Mesenchymal stem cell (in vitro differentiated cells and primary cell): ENCODE data around the gene COQ8B.

Source experiments
- DNase-seq: peaks from one replicate; pipeline ENCODE4 v3.0.0-alpha.2; 2013
- H2AFZ ChIP-seq: one replicate; pipeline ENCODE4 v1.6.1; 2013; ENCODE audit warnings: low read depth, mild to moderate bottlenecking, control low read depth, inconsistent platforms, low read length, moderate library complexity
- H2AK5ac ChIP-seq: 2 replicates; pipeline ENCODE4 v1.6.1; 2013; ENCODE audit warnings: low read length, moderate library complexity, mild to moderate bottlenecking, inconsistent platforms; ENCODE audit not compliant: severe bottlenecking
- H2BK120ac ChIP-seq: one replicate; pipeline ENCODE4 v1.6.1; 2013; ENCODE audit warnings: low read depth, mild to moderate bottlenecking, inconsistent platforms, low read length, moderate library complexity
- H2BK12ac ChIP-seq, 2 experiments: one replicate each; pipeline ENCODE4 v1.6.1; 2013; ENCODE audit warnings: inconsistent platforms in 2 of 2, low read length in 2 of 2, mild to moderate bottlenecking in 2 of 2, moderate library complexity in 2 of 2, control low read depth in 1 of 2
- H2BK15ac ChIP-seq: one replicate; pipeline ENCODE4 v1.6.1; 2013; ENCODE audit warnings: mild to moderate bottlenecking, low read depth, inconsistent platforms; ENCODE audit not compliant: poor library complexity, severe bottlenecking
- H2BK5ac ChIP-seq: 2 replicates; pipeline ENCODE4 v1.6.1; 2013; ENCODE audit warnings: low read depth, mild to moderate bottlenecking, low read length, control low read depth, inconsistent platforms; ENCODE audit not compliant: poor library complexity, severe bottlenecking
- H3K14ac ChIP-seq, 2 experiments: one replicate each; pipeline ENCODE4 v1.6.1; 2013; ENCODE audit warnings: inconsistent platforms in 2 of 2, low read length in 2 of 2, control low read depth in 1 of 2, mild to moderate bottlenecking in 1 of 2, moderate library complexity in 1 of 2
- H3K18ac ChIP-seq, 2 experiments: one replicate each; pipeline ENCODE4 v1.6.1; 2013; ENCODE audit warnings: inconsistent platforms in 2 of 2, low read length in 2 of 2, control low read depth in 1 of 2, low read depth in 1 of 2, mild to moderate bottlenecking in 1 of 2
- H3K23ac ChIP-seq, 2 experiments: one replicate each; pipeline ENCODE4 v1.6.1; 2013; ENCODE audit warnings: inconsistent platforms in 2 of 2, low read length in 2 of 2, mild to moderate bottlenecking in 2 of 2, moderate library complexity in 2 of 2, control low read depth in 1 of 2
- H3K27ac ChIP-seq: 2 replicates; pipeline ENCODE4 v1.5.1; 2013; ENCODE audit warnings: mild to moderate bottlenecking, moderate library complexity, low read length, control low read depth, inconsistent platforms; ENCODE audit not compliant: poor library complexity, severe bottlenecking
- H3K27me3 ChIP-seq, 2 experiments: 2 replicates each; pipeline versions ENCODE4 v1.6.1 to v1.7.0; 2013; ENCODE audit warnings: low read length in 2 of 2, mild to moderate bottlenecking in 2 of 2, moderate library complexity in 2 of 2, control low read depth in 1 of 2, inconsistent platforms in 1 of 2; ENCODE audit not compliant: control insufficient read depth in 1 of 2, insufficient read depth in 1 of 2
- H3K36me3 ChIP-seq, 2 experiments: 2 replicates each; pipeline versions ENCODE4 v1.6.1 to v1.7.0; 2013; ENCODE audit warnings: low read length in 2 of 2, control low read depth in 1 of 2, inconsistent platforms in 1 of 2, low read depth in 1 of 2, mild to moderate bottlenecking in 1 of 2; ENCODE audit not compliant: insufficient read depth in 2 of 2, control insufficient read depth in 1 of 2
- H3K4ac ChIP-seq, 2 experiments: one replicate each; pipeline ENCODE4 v1.6.1; 2013; ENCODE audit warnings: inconsistent platforms in 2 of 2, low read length in 2 of 2, mild to moderate bottlenecking in 2 of 2, moderate library complexity in 2 of 2, control low read depth in 1 of 2, low read depth in 1 of 2
- H3K4me1 ChIP-seq: 2 replicates; pipeline ENCODE4 v1.6.1; 2013; ENCODE audit warnings: low read depth, low read length, control low read depth; ENCODE audit not compliant: control insufficient read depth, insufficient read depth
- H3K4me2 ChIP-seq: 2 replicates; pipeline ENCODE4 v1.6.1; 2013; ENCODE audit warnings: low read length, mild to moderate bottlenecking, inconsistent platforms; ENCODE audit not compliant: poor library complexity, severe bottlenecking
- H3K4me3 ChIP-seq, 2 experiments: 2 replicates each; pipeline versions ENCODE4 v1.5.1 to v1.7.0; 2013; ENCODE audit warnings: low read length in 2 of 2, mild to moderate bottlenecking in 2 of 2, control low read depth in 1 of 2, low read depth in 1 of 2; ENCODE audit not compliant: insufficient read depth in 1 of 2
- H3K79me1 ChIP-seq: replicated peaks from 2 replicates; pipeline ENCODE4 v1.6.1; 2013; ENCODE audit warnings: mild to moderate bottlenecking, control low read depth, low read length, inconsistent platforms; ENCODE audit not compliant: poor library complexity, severe bottlenecking
- H3K9ac ChIP-seq: 2 replicates; pipeline ENCODE4 v1.7.0; 2013; ENCODE audit warnings: mild to moderate bottlenecking, low read length, moderate library complexity
- H3K9me3 ChIP-seq: 2 replicates; pipeline ENCODE4 v1.7.0; 2013; ENCODE audit warnings: mild to moderate bottlenecking, low read length; ENCODE audit not compliant: control insufficient read depth
- H4K8ac ChIP-seq: one replicate; pipeline ENCODE4 v1.6.1; 2013; ENCODE audit warnings: inconsistent platforms, mild to moderate bottlenecking, low read length, moderate library complexity
- H4K91ac ChIP-seq: one replicate; pipeline ENCODE4 v1.6.1; 2013; ENCODE audit warnings: mild to moderate bottlenecking, low read length, inconsistent platforms
- WGBS: methylation state at CpG from one replicate; pipeline ENCODE4 v1.1.7; 2013; ENCODE audit warnings: mixed read lengths; 5-methylcytosine and 5-hydroxymethylcytosine counted together

COQ8B gene

DNA sequence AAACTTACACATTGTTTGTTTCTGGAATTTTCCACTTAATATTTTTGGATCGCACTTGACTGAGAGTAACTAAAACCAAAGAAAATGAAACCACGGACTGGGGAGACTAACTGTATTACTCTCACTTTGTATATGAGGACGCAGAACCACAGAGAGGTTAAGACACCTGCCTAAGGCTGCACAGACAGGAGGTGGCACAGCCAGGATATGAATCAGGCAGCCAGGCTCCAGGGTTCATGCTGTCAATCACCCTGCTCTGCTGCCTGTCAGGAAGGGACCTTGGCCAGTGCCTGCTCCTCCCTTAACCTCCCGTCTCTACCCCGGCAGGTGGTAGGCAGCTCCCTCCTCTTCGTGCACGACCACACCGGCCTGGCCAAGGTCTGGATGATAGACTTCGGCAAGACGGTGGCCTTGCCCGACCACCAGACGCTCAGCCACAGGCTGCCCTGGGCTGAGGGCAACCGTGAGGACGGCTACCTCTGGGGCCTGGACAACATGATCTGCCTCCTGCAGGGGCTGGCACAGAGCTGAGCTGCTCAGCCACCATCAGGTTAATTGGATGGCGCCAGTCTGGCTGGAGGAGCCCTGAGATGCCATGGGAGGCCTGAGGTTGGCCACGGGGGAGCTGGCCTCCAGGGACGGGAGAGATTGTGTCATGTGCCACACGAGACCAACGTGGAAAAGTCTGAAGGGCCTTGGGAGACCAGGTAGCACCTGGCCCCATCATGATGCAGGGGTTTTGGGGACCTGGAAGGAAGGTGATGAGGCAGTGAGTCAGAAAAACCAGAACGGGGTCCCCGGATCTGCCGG is 22.5 kb upstream of the COQ8B start:
- Histone ChIP-seq H3K27ac (no peak overlapping the region), H3K23ac (no peak overlapping the region), H3K9ac (peak overlapping the region; percentile 95), H3K36me3 (peaks cover 57 to 73% of the 10 kb centered on the region in 2 experiments), H4K8ac (no peak overlapping the region), H3K4me2 (no peak overlapping the region), H2AK5ac (no peak overlapping the region), H3K18ac (no peak overlapping the region), H3K79me1 (peaks cover 5% of the 10 kb centered on the region), H2AFZ (no peak overlapping the region), H4K91ac (no peak overlapping the region), H3K4me1 (peaks cover 6% of the 10 kb centered on the region), H3K9me3 (no peaks in the 10 kb centered on the region), H3K27me3 (no peaks in the 10 kb centered on the region), H2BK120ac (no peak overlapping the region), H2BK15ac (no peak overlapping the region), H3K14ac (no peak overlapping the region), H3K4me3 (no peak overlapping the region), H2BK5ac (no peak overlapping the region), H2BK12ac (no peak overlapping the region), H3K4ac (no peak overlapping the region)
- DNase-seq: no peak
- WGBS: 95% methylated on average over 22 of the region's 22 CpGs

DNA sequence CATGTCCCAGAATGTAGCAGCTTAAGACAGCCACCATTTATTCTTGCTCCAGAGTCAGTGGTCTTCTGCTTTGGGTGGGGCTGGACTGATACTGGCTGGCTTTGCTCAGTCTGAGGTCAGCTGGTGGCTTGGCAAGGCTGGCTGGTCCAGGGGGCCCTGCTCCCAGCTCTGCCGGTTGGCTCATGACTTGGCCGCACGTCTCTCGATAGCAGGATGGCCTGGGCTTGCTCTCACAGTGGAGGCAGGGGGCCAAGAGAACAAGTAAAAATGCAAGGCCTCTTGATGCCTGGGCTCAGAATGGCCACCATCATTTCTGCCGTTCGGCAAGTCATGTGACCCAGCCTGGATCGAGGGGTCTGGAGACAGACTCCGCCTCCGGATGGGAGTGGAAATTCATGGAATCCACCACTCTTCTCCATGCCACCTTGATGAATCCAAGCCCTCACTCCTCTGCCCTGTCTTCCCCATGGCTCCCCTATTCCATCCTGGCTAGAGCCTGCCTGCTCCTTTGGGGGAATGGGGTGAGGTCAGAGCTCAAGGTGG is 20.5 kb upstream of the COQ8B start:
- H3K9ac ChIP-seq: no peak overlapping the region
- DNase-seq: no peak
- peaks cover 5% of the 10 kb centered on the region for H3K79me1 ChIP-seq
- H4K8ac ChIP-seq: no peak overlapping the region
- peaks cover 69 to 70% of the 10 kb centered on the region in 2 experiments for H3K36me3 ChIP-seq
- H3K4me2 ChIP-seq: no peak overlapping the region
- no peak overlapping the region for H3K4ac ChIP-seq
- H2BK5ac ChIP-seq: no peak overlapping the region
- H4K91ac ChIP-seq: no peak overlapping the region
- H2AK5ac ChIP-seq: no peak overlapping the region
- no peak overlapping the region for H3K23ac ChIP-seq
- H2BK12ac ChIP-seq: no peak overlapping the region
- peaks cover 2% of the 10 kb centered on the region for H3K4me1 ChIP-seq
- no peak overlapping the region for H3K4me3 ChIP-seq
- no peaks in the 10 kb centered on the region for H3K9me3 ChIP-seq
- no peak overlapping the region for H2BK120ac ChIP-seq
- H3K27ac ChIP-seq: no peak overlapping the region
- H3K18ac ChIP-seq: no peak overlapping the region
- no peak overlapping the region for H2BK15ac ChIP-seq
- no peaks in the 10 kb centered on the region for H3K27me3 ChIP-seq
- no peak overlapping the region for H2AFZ ChIP-seq
- H3K14ac ChIP-seq: no peak overlapping the region
- 97% methylated on average over 9 of the region's 9 CpGs for WGBS

DNA sequence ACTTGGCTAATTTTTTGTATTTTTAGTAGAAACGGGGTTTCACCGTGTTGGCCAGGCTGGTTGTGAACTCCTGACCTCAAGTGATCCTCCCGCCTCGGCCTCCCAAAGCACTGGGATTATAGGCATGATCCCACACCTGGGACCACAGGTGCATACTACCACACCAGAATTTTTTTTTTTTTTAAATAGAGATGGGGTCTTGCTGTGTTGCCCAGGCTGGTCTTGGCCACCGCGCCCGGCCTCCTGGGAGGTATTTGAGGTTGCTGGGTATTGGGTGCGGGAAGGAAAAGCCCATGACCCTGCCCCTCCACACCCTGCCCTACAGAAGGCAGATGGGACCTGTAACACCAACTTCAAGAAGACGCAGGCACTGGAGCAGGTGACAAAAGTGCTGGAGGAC is 20.0 kb upstream of the COQ8B start:
- DNase-seq: no peak
- 97% methylated on average over 8 of the region's 9 CpGs for WGBS
- Histone ChIP-seq H3K9ac (no peak overlapping the region), H2BK5ac (no peak overlapping the region), H2BK12ac (no peak overlapping the region), H2BK120ac (no peak overlapping the region), H3K27me3 (no peaks in the 10 kb centered on the region), H3K36me3 (peaks cover 68 to 71% of the 10 kb centered on the region in 2 experiments), H3K4ac (no peak overlapping the region), H3K23ac (no peak overlapping the region), H2AFZ (no peak overlapping the region), H3K79me1 (peaks cover 5% of the 10 kb centered on the region), H3K27ac (no peak overlapping the region), H3K14ac (no peak overlapping the region), H3K4me3 (no peak overlapping the region), H4K8ac (no peak overlapping the region), H3K4me1 (peaks cover 2% of the 10 kb centered on the region), H2BK15ac (no peak overlapping the region), H4K91ac (no peak overlapping the region), H3K18ac (no peak overlapping the region), H3K9me3 (no peaks in the 10 kb centered on the region), H3K4me2 (no peak overlapping the region), H2AK5ac (no peak overlapping the region)

DNA sequence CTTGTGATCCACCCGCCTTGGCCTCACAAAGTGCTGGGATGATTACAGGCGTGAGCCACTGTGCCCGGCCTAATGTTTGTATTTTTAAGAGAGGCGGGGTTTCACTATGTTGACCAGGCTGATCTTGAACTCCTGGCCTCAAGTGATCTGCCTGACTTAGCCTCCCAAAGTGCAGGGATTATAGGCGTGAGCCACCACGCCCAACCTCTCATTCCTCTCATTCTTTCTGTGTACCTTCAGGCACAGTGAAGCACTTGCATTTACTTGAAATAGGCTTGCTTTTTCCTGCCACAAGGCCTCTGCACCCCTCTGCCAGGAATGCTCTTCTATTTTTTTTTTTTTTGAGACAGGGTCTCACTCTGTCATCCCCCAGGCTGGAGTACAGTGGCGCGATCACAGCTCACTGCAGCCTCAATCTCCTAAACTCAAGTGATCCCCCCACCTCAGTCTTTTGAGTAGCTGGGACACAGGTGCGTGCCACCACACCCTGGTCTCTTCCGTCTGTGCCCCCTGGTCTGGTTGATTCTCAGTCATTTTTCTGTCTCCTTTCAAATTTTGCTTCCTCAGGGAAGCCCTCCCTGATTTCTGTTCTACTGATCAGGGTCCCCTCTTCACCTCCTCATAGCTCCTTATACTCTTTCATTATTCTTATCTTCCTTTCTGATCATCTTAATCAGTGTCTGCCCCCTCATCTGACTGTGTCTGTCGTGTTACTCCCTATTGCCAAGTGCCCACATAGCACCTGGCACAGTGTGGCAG is 18.5 kb upstream of the COQ8B start:
- DNase-seq: no peak
- no peak overlapping the region for H3K9ac ChIP-seq
- H3K27me3 ChIP-seq: no peaks in the 10 kb centered on the region
- H4K91ac ChIP-seq: no peak overlapping the region
- no peak overlapping the region for H3K27ac ChIP-seq
- H3K4me2 ChIP-seq: no peak overlapping the region
- no peak overlapping the region for H2BK12ac ChIP-seq
- no peak overlapping the region for H3K4me3 ChIP-seq
- WGBS: 94% methylated on average over 11 of the region's 11 CpGs
- no peak overlapping the region for H3K23ac ChIP-seq
- H3K4ac ChIP-seq: no peak overlapping the region
- H2AK5ac ChIP-seq: no peak overlapping the region
- no peak overlapping the region for H3K14ac ChIP-seq
- H3K36me3 ChIP-seq: peaks cover 79 to 82% of the 10 kb centered on the region in 2 experiments
- H3K18ac ChIP-seq: no peak overlapping the region
- H2BK15ac ChIP-seq: no peak overlapping the region
- H3K4me1 ChIP-seq: no peaks in the 10 kb centered on the region
- no peak overlapping the region for H2BK5ac ChIP-seq
- no peaks in the 10 kb centered on the region for H3K9me3 ChIP-seq
- H2BK120ac ChIP-seq: no peak overlapping the region
- no peak overlapping the region for H2AFZ ChIP-seq
- peaks cover 5% of the 10 kb centered on the region for H3K79me1 ChIP-seq
- no peak overlapping the region for H4K8ac ChIP-seq
